ENCODE results near the gene ANAPC13.
A peak's percentile ranks its signal among the peaks of the same experiment; 100 is the strongest.

ANAPC13 gene

DNA sequence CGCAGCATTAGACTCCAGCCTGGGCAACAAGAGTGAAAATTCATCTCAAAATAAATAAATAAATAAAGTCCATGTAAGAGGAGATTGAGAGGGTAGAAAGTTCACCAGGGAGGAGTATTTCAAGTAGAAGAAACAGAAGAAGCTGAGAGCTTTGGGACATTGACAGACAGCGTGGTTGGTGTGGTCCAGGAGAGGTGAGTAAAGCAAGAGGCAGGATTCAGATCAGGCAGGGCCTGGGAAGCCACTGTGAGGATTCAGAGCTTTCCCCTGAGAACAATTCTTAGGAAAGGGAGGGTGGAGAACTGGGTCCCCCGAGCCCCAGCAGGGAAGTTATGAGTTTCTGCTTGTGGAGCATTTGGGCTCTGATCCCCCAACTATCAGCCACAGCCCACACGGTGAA is 57.4 kb downstream of the ANAPC13 start:
- no peaks in the 10 kb centered on the region for H3K36me3 ChIP-seq (ENCODE audit: control insufficient read depth in 1 of 2, insufficient read depth in 2 of 2, low read depth in 1 of 2, low read length in 2 of 2)
- no peak overlapping the region for H3K27ac ChIP-seq (ENCODE audit: low read length, poor library complexity, severe bottlenecking)
- no peak overlapping the region for H4K91ac ChIP-seq (ENCODE audit: low read length)
- H3K9me3 ChIP-seq (ENCODE audit: control insufficient read depth, low read length): no peaks in the 10 kb centered on the region
- 96% methylated on average over 3 of the region's 4 CpGs for WGBS
- H3K4me3 ChIP-seq (ENCODE audit: insufficient read depth in 1 of 2, low read depth in 1 of 2, low read length in 2 of 2): no peak overlapping the region
- H2BK12ac ChIP-seq (ENCODE audit: low read length in 2 of 2): peak overlapping the region in 1 of 2 experiments; percentile 83
- DNase-seq: peak; percentile 39
- H3K27me3 ChIP-seq (ENCODE audit: control insufficient read depth in 1 of 2, insufficient read depth in 1 of 2, low read length in 2 of 2): no peaks in the 10 kb centered on the region
- H2AFZ ChIP-seq (ENCODE audit: low read depth, low read length): no peak overlapping the region
- no peak overlapping the region for H2BK5ac ChIP-seq (ENCODE audit: low read depth, low read length, poor library complexity, severe bottlenecking)
- peak overlapping the region; percentile 15 for H2AK5ac ChIP-seq (ENCODE audit: low read length, severe bottlenecking)
- H3K9ac ChIP-seq (ENCODE audit: low read length): peak overlapping the region; percentile 13
- no peaks in the 10 kb centered on the region for H3K79me1 ChIP-seq (replicated peaks; ENCODE audit: low read length, poor library complexity, severe bottlenecking)
- peak overlapping the region; percentile 1 for H2BK120ac ChIP-seq (ENCODE audit: low read depth, low read length)
- H3K14ac ChIP-seq (ENCODE audit: low read length in 2 of 2): no peak overlapping the region
- no peak overlapping the region for H3K18ac ChIP-seq (ENCODE audit: low read depth in 1 of 2, low read length in 2 of 2)
- no peak overlapping the region for H4K8ac ChIP-seq (ENCODE audit: low read length)
- H3K23ac ChIP-seq (ENCODE audit: low read length in 2 of 2): no peak overlapping the region
- no peak overlapping the region for H3K4me2 ChIP-seq (ENCODE audit: low read length, poor library complexity, severe bottlenecking)
- H2BK15ac ChIP-seq (ENCODE audit: low read depth, poor library complexity, severe bottlenecking): no peak overlapping the region
- peak overlapping the region in 1 of 2 experiments; percentile 56 for H3K4ac ChIP-seq (ENCODE audit: low read depth in 1 of 2, low read length in 2 of 2)
- H3K4me1 ChIP-seq (ENCODE audit: control insufficient read depth, insufficient read depth, low read depth, low read length): peaks cover 22% of the 10 kb centered on the region
